Measurements from ENCODE around the gene ATAD5.

The ATAD5 gene

GRCh38 chr17:30854146-30854545, 22.4 kb downstream of the ATAD5 start:
- H3K9me3 ChIP-seq (ENCODE audit: control insufficient read depth, low read length): no peaks in the 10 kb centered on the region
- WGBS, 2 experiments: 93 to 97% methylated on average over 3 of the region's 3 CpGs
- no peaks in the 10 kb centered on the region for H3K4me1 ChIP-seq (ENCODE audit: control insufficient read depth, insufficient read depth, low read length)
- peaks cover 25% of the 10 kb centered on the region for H3K36me3 ChIP-seq (ENCODE audit: control insufficient read depth, insufficient read depth, low read length)
- no peak overlapping the region for H3K4me3 ChIP-seq (ENCODE audit: insufficient read depth, low read depth, low read length)
- H3K27me3 ChIP-seq (ENCODE audit: control insufficient read depth, insufficient read depth, low read length, poor library complexity, severe bottlenecking): no peaks in the 10 kb centered on the region
- H3K27ac ChIP-seq (ENCODE audit: insufficient read depth, low read depth, low read length, poor library complexity, severe bottlenecking): no peak overlapping the region

- H3K27ac ChIP-seq (ENCODE audit: insufficient read depth, low read depth, low read length, poor library complexity, severe bottlenecking): no peak overlapping the region
- no peaks in the 10 kb centered on the region for H3K27me3 ChIP-seq (ENCODE audit: control insufficient read depth, insufficient read depth, low read length, poor library complexity, severe bottlenecking)
- no peaks in the 10 kb centered on the region for H3K9me3 ChIP-seq (ENCODE audit: control insufficient read depth, low read length)
- 95% methylated on average over 8 to 9 of the region's 9 CpGs for WGBS, 2 experiments
- peaks cover 33% of the 10 kb centered on the region for H3K36me3 ChIP-seq (ENCODE audit: control insufficient read depth, insufficient read depth, low read length)
- no peaks in the 10 kb centered on the region for H3K4me1 ChIP-seq (ENCODE audit: control insufficient read depth, insufficient read depth, low read length)
- H3K4me3 ChIP-seq (ENCODE audit: insufficient read depth, low read depth, low read length): no peak overlapping the region
Observed at GRCh38 chr17:30858556-30859250, 26.9 kb downstream of the ATAD5 start.

- WGBS, 2 experiments: 86 to 100% methylated on average over 1 of the region's 1 CpG
- H3K27me3 ChIP-seq (ENCODE audit: control insufficient read depth, insufficient read depth, low read length, poor library complexity, severe bottlenecking): no peaks in the 10 kb centered on the region
- no peak overlapping the region for H3K4me3 ChIP-seq (ENCODE audit: insufficient read depth, low read depth, low read length)
- H3K36me3 ChIP-seq (ENCODE audit: control insufficient read depth, insufficient read depth, low read length): peaks cover 35% of the 10 kb centered on the region
- no peaks in the 10 kb centered on the region for H3K9me3 ChIP-seq (ENCODE audit: control insufficient read depth, low read length)
- H3K27ac ChIP-seq (ENCODE audit: insufficient read depth, low read depth, low read length, poor library complexity, severe bottlenecking): no peak overlapping the region
- H3K4me1 ChIP-seq (ENCODE audit: control insufficient read depth, insufficient read depth, low read length): no peaks in the 10 kb centered on the region
Observed at GRCh38 chr17:30864636-30865035, 32.9 kb downstream of the ATAD5 start.

- H3K36me3 ChIP-seq (ENCODE audit: control insufficient read depth, insufficient read depth, low read length): peaks cover 26% of the 10 kb centered on the region
Observed at GRCh38 chr17:30869005-30869404, 37.2 kb downstream of the ATAD5 start.

GRCh38 chr17:30886187-30886586, 54.4 kb downstream of the ATAD5 start:
- WGBS, 2 experiments: 94% methylated on average over 4 to 5 of the region's 5 CpGs
- no peaks in the 10 kb centered on the region for H3K27me3 ChIP-seq (ENCODE audit: control insufficient read depth, insufficient read depth, low read length, poor library complexity, severe bottlenecking)
- H3K4me1 ChIP-seq (ENCODE audit: control insufficient read depth, insufficient read depth, low read length): no peaks in the 10 kb centered on the region
- H3K4me3 ChIP-seq (ENCODE audit: insufficient read depth, low read depth, low read length): no peak overlapping the region
- no peaks in the 10 kb centered on the region for H3K9me3 ChIP-seq (ENCODE audit: control insufficient read depth, low read length)
- no peak overlapping the region for H3K27ac ChIP-seq (ENCODE audit: insufficient read depth, low read depth, low read length, poor library complexity, severe bottlenecking)
- peaks cover 10% of the 10 kb centered on the region for H3K36me3 ChIP-seq (ENCODE audit: control insufficient read depth, insufficient read depth, low read length)

More at GRCh38 chr17:30869005-30869404, 37.2 kb downstream of the ATAD5 start:
- Histone ChIP-seq H3K4me1 (ENCODE audit: control insufficient read depth, insufficient read depth, low read length) (no peaks in the 10 kb centered on the region), H3K27ac (ENCODE audit: insufficient read depth, low read depth, low read length, poor library complexity, severe bottlenecking) (no peak overlapping the region), H3K27me3 (ENCODE audit: control insufficient read depth, insufficient read depth, low read length, poor library complexity, severe bottlenecking) (no peaks in the 10 kb centered on the region), H3K9me3 (ENCODE audit: control insufficient read depth, low read length) (no peaks in the 10 kb centered on the region), H3K4me3 (ENCODE audit: insufficient read depth, low read depth, low read length) (no peak overlapping the region)
- WGBS, 2 experiments: 92 to 98% methylated on average over 6 of the region's 6 CpGs

- Histone ChIP-seq H3K27ac (ENCODE audit: insufficient read depth, low read depth, low read length, poor library complexity, severe bottlenecking) (no peak overlapping the region), H3K27me3 (ENCODE audit: control insufficient read depth, insufficient read depth, low read length, poor library complexity, severe bottlenecking) (no peaks in the 10 kb centered on the region), H3K4me3 (ENCODE audit: insufficient read depth, low read depth, low read length) (no peak overlapping the region), H3K4me1 (ENCODE audit: control insufficient read depth, insufficient read depth, low read length) (no peaks in the 10 kb centered on the region), H3K9me3 (ENCODE audit: control insufficient read depth, low read length) (no peaks in the 10 kb centered on the region), H3K36me3 (ENCODE audit: control insufficient read depth, insufficient read depth, low read length) (peaks cover 13% of the 10 kb centered on the region)
- 92 to 100% methylated on average over 3 of the region's 3 CpGs for WGBS, 2 experiments
Observed at GRCh38 chr17:30894236-30894635, 62.5 kb downstream of the ATAD5 start.

- 93 to 96% methylated on average over 5 of the region's 5 CpGs for WGBS, 2 experiments
- Histone ChIP-seq H3K36me3 (ENCODE audit: control insufficient read depth, insufficient read depth, low read length) (peaks cover 14% of the 10 kb centered on the region), H3K27ac (ENCODE audit: insufficient read depth, low read depth, low read length, poor library complexity, severe bottlenecking) (no peak overlapping the region), H3K4me1 (ENCODE audit: control insufficient read depth, insufficient read depth, low read length) (no peaks in the 10 kb centered on the region), H3K27me3 (ENCODE audit: control insufficient read depth, insufficient read depth, low read length, poor library complexity, severe bottlenecking) (no peaks in the 10 kb centered on the region), H3K4me3 (ENCODE audit: insufficient read depth, low read depth, low read length) (no peak overlapping the region), H3K9me3 (ENCODE audit: control insufficient read depth, low read length) (no peaks in the 10 kb centered on the region)
Observed at GRCh38 chr17:30897311-30897710, 65.5 kb downstream of the ATAD5 start.

- WGBS, 2 experiments: 4% methylated on average over 11 of the region's 11 CpGs
- peak overlapping the region; percentile 68 for H3K4me3 ChIP-seq (ENCODE audit: insufficient read depth, low read depth, low read length)
Observed at GRCh38 chr17:30905742-30906100, 74.0 kb downstream of the ATAD5 start.

GRCh38 chr17:30906101-30906911, 74.5 kb downstream of the ATAD5 start, which contains the start of gene TEFM:
TEFM (minus strand) TSS chr17:30906238; CDS start chr17:30906198, 40 bp downstream.
- WGBS, 2 experiments: 0 to 1% methylated on average over 47 of the region's 47 CpGs
- no peaks in the 10 kb centered on the region for H3K9me3 ChIP-seq (ENCODE audit: control insufficient read depth, low read length)
- peaks cover 4% of the 10 kb centered on the region for H3K36me3 ChIP-seq (ENCODE audit: control insufficient read depth, insufficient read depth, low read length)
- no peaks in the 10 kb centered on the region for H3K27me3 ChIP-seq (ENCODE audit: control insufficient read depth, insufficient read depth, low read length, poor library complexity, severe bottlenecking)
- H3K4me3 ChIP-seq (ENCODE audit: insufficient read depth, low read depth, low read length): peak within 1 kb of the TSS; percentile 68
- H3K4me1 ChIP-seq (ENCODE audit: control insufficient read depth, insufficient read depth, low read length): no peaks in the 10 kb centered on the region
- H3K27ac ChIP-seq (ENCODE audit: insufficient read depth, low read depth, low read length, poor library complexity, severe bottlenecking): no peak within 1 kb of the TSS

More at GRCh38 chr17:30905742-30906100, 74.0 kb downstream of the ATAD5 start:
- H3K9me3 ChIP-seq (ENCODE audit: control insufficient read depth, low read length): no peaks in the 10 kb centered on the region
- no peak overlapping the region for H3K27ac ChIP-seq (ENCODE audit: insufficient read depth, low read depth, low read length, poor library complexity, severe bottlenecking)
- no peaks in the 10 kb centered on the region for H3K4me1 ChIP-seq (ENCODE audit: control insufficient read depth, insufficient read depth, low read length)
- H3K27me3 ChIP-seq (ENCODE audit: control insufficient read depth, insufficient read depth, low read length, poor library complexity, severe bottlenecking): no peaks in the 10 kb centered on the region
- peaks cover 4% of the 10 kb centered on the region for H3K36me3 ChIP-seq (ENCODE audit: control insufficient read depth, insufficient read depth, low read length)

- Histone ChIP-seq H3K9me3 (ENCODE audit: control insufficient read depth, low read length) (no peaks in the 10 kb centered on the region), H3K27ac (ENCODE audit: insufficient read depth, low read depth, low read length, poor library complexity, severe bottlenecking) (no peak overlapping the region), H3K36me3 (ENCODE audit: control insufficient read depth, insufficient read depth, low read length) (no peaks in the 10 kb centered on the region), H3K4me1 (ENCODE audit: control insufficient read depth, insufficient read depth, low read length) (no peaks in the 10 kb centered on the region), H3K27me3 (ENCODE audit: control insufficient read depth, insufficient read depth, low read length, poor library complexity, severe bottlenecking) (no peaks in the 10 kb centered on the region), H3K4me3 (ENCODE audit: insufficient read depth, low read depth, low read length) (no peak overlapping the region)
- 90 to 93% methylated on average over 3 of the region's 3 CpGs for WGBS, 2 experiments
Observed at GRCh38 chr17:30908717-30909420, 77.1 kb downstream of the ATAD5 start.

All from ectodermal cell (in vitro differentiated cells).